Fibroblast of villous mesenchyme (primary cell): ENCODE measurements around the gene TMC3. TPM values are rescaled to one million over a fixed set of nuclear protein-coding genes. Genes with fewer than 3 reads are reported as not detected.
"Not testable (repeated sequence)": the region's sequence is repeated elsewhere in the genome, so short reads cannot be mapped to it uniquely, and the experiment has no call there.

Experiments
- DNase-seq: peaks from one replicate; pipeline ENCODE4 v3.0.0-alpha.2; 2010; ENCODE audit warnings: low read depth
- H3K4me3 ChIP-seq: 2 replicates; pipeline ENCODE4 v1.5.1; 2011; ENCODE audit warnings: low read depth, mild to moderate bottlenecking, low read length
- CTCF ChIP-seq: IDR thresholded peaks from 2 replicates; pipeline ENCODE4 v1.5.1; 2012; ENCODE audit warnings: low read depth, mild to moderate bottlenecking, low read length; ENCODE audit not compliant: insufficient read depth
- total RNA-seq: library from RNA; depleted of rRNA; stranded (reverse); fragments of >200 nt; gene quantifications from 2 replicates; pipeline ENCODE4 v1.2.3, GENCODE V29; 2012

Gene TMC3
- total RNA-seq, 1 donor, result not detected

GRCh38 chr15:81351651-81352050, 22.4 kb downstream of the TMC3 start:
- DNase-seq, result no peak
- H3K4me3 ChIP-seq, result no peak overlapping the region
- TF ChIP-seq CTCF, result no peak

GRCh38 chr15:81349271-81349670, 24.7 kb downstream of the TMC3 start:
- H3K4me3 ChIP-seq, result no peak overlapping the region
- no peak for DNase-seq
- no peak for TF ChIP-seq CTCF

DNA sequence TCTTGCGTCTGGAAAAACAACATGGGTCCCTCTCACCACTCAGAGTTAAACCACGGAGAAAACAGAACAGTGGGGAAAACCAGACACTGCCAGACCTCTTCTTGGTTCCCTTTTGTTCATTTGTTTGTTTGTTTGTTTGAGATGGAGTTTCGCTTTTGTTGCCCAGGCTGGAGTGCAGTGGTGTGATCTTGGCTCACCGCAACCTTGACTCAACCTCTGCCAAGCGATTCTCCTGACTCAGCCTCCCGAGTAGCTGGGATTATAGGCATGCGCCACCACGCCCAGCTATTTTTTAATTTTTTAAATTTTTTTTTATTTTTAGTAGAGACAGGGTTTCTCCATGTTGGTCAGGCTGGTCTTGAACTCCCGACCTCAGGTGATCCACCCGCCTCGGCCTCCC, 25.3 kb downstream of the TMC3 start:
- not testable (repeated sequence) for H3K4me3 ChIP-seq, DNase-seq

DNA sequence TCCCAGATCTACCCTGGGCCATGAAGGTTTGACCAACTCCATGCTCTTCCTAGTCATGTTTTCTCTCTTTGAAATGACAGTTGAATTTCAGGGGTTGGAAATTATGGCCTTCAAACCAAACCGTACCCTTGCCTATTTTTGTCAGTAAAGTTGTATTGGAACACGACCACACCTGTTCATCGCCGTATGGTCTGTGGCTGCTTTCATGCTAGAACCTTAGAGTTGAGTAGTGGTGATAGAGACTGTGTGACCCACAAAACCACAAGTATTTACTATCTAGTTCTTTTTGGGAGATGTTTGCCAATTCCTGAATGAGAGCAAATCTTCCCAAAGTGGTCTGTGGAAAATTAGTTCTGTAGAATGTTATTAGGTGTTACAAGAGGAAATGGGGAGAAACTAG, 26.1 kb downstream of the TMC3 start:
- H3K4me3 ChIP-seq, result no peak overlapping the region
- TF ChIP-seq CTCF, result no peak
- DNase-seq, result no peak

GRCh38 chr15:81346611-81347010, 27.4 kb downstream of the TMC3 start:
- no peak overlapping the region for H3K4me3 ChIP-seq
- no peak for DNase-seq
- TF ChIP-seq CTCF, result no peak

- no peak for TF ChIP-seq CTCF
- no peak for DNase-seq
- H3K4me3 ChIP-seq, result no peak overlapping the region
Observed at GRCh38 chr15:81343371-81343770, 30.6 kb downstream of the TMC3 start.

DNA sequence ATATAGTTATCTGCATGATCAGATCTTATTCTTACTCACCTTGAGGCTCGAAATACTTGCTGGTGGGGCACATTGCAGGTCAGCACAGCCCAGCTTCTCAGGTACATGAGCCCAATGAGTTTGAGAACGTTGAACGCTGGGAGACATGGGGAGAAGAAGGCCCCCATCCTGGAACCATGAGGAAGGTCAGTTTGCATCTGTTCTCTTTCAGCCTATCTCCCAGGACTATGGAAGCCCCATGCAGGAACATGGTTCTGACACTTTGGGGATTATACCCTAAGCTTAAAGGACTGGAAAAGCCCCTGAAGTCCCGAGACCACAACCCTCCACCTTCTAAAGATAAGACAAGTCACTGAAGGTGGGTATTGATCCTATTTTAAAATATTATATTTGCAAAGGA, 32.7 kb downstream of the TMC3 start:
- DNase-seq, result no peak
- TF ChIP-seq CTCF, result no peak

More for the DNA sequence above, 32.7 kb downstream of the TMC3 start:
- H3K4me3 ChIP-seq, result no peak overlapping the region
